ENCODE measurements around the gene AANAT.
A peak's percentile ranks its signal among the peaks of the same experiment; 100 is the strongest.

The AANAT gene

GRCh38 chr17:76467809-76468633, 618 bp downstream of the AANAT start:
- DNase-seq, result no peak

GRCh38 chr17:76468634-76469010, 1.2 kb downstream of the AANAT start:
- no peak for DNase-seq

GRCh38 chr17:76469076-76469990, 1.9 kb downstream of the AANAT start:
- DNase-seq, result no peak

GRCh38 chr17:76469991-76470739, 2.8 kb downstream of the AANAT start:
- no peak for DNase-seq

- DNase-seq, result no peak
These were observed 4.3 kb downstream of the AANAT start for GRCh38 chr17:76471498-76472257.

- no peak for DNase-seq
These were observed 4.8 kb downstream of the AANAT start for GRCh38 chr17:76472258-76472645.

- DNase-seq, result no peak
These were observed 5.3 kb downstream of the AANAT start for GRCh38 chr17:76472726-76473125.

- no peak for DNase-seq
These were observed 6.2 kb downstream of the AANAT start for GRCh38 chr17:76473541-76473985.

- DNase-seq, result no peak
These were observed 6.8 kb downstream of the AANAT start for GRCh38 chr17:76474238-76474637.

- DNase-seq, result no peak
These were observed 7.5 kb downstream of the AANAT start for GRCh38 chr17:76474894-76475293.

- DNase-seq, result no peak
These were observed 7.9 kb downstream of the AANAT start for GRCh38 chr17:76475302-76475701.

GRCh38 chr17:76476736-76477135, 9.3 kb downstream of the AANAT start:
- DNase-seq, result no peak

- DNase-seq, result no peak
These were observed 10.2 kb downstream of the AANAT start for GRCh38 chr17:76477576-76477975.

- no peak for DNase-seq
These were observed 10.7 kb downstream of the AANAT start for GRCh38 chr17:76478097-76478496.

GRCh38 chr17:76478730-76479514, 11.5 kb downstream of the AANAT start:
- DNase-seq, result no peak

GRCh38 chr17:76479515-76480060, 12.2 kb downstream of the AANAT start:
- DNase-seq, result no peak

GRCh38 chr17:76480632-76481031, 13.2 kb downstream of the AANAT start:
- peak in 7 of 51 donors; percentile 17 to 71 (median 52) for DNase-seq

- peak in 23 of 51 donors; percentile 20 to 71 (median 44) for DNase-seq
These were observed 13.8 kb downstream of the AANAT start for GRCh38 chr17:76481071-76481655.

GRCh38 chr17:76484228-76484725, 16.9 kb downstream of the AANAT start:
- DNase-seq, result no peak

Data from hypothalamus (tissue), 51 donors.